Central memory CD8-positive, alpha-beta T cell (primary cell): ENCODE measurements around the gene NR1H4.
"Not testable (repeated sequence)": the region's sequence is repeated elsewhere in the genome, so short reads cannot be mapped to it uniquely, and the experiment has no call there.

ENCODE experiments used
- ATAC-seq: fragments of 150-1000 bp; cut with Tn5 transposase; replicated peaks from 2 replicates; pipeline ENCODE4 v1.10.0; 2022; ENCODE audit warnings: mild to moderate bottlenecking, moderate FRiP score, moderate number of reproducible peaks; ENCODE audit not compliant: poor library complexity, severe bottlenecking; ENCODE audit errors: extremely low read depth
- DNase-seq, 2 donors: peaks; one replicate each; pipeline ENCODE4 v3.0.0; 2021; ENCODE audit warnings: low spot score in 2 of 2
- H3K27ac Mint-ChIP-seq: one replicate; pipeline ENCODE4 v1.8.0; 2022; ENCODE audit warnings: low read depth, mild to moderate bottlenecking, moderate library complexity, mixed read lengths
- H3K27me3 Mint-ChIP-seq: one replicate; pipeline ENCODE4 v1.8.0; 2022; ENCODE audit warnings: mixed read lengths
- H3K36me3 Mint-ChIP-seq: one replicate; pipeline ENCODE4 v1.8.0; 2022; ENCODE audit warnings: mild to moderate bottlenecking, moderate library complexity, mixed read lengths; ENCODE audit not compliant: insufficient read depth
- H3K4me1 Mint-ChIP-seq: one replicate; pipeline ENCODE4 v1.8.0; 2022; ENCODE audit warnings: mixed read lengths
- H3K4me3 Mint-ChIP-seq: one replicate; pipeline ENCODE4 v1.8.0; 2022; ENCODE audit warnings: mild to moderate bottlenecking, moderate library complexity, mixed read lengths
- H3K9me3 Mint-ChIP-seq: one replicate; pipeline ENCODE4 v1.8.0; 2022; ENCODE audit warnings: mixed read lengths

NR1H4 gene

GRCh38 chr12:100498141-100498540, 24.5 kb downstream of the NR1H4 start:
- H3K36me3 Mint-ChIP-seq, result no peaks in the 10 kb centered on the region
- DNase-seq, result no peak
- peaks cover 4% of the 10 kb centered on the region for H3K9me3 Mint-ChIP-seq
- H3K4me1 Mint-ChIP-seq, result no peaks in the 10 kb centered on the region
- H3K4me3 Mint-ChIP-seq, result no peak overlapping the region
- peaks cover 15% of the 10 kb centered on the region for H3K27me3 Mint-ChIP-seq
- ATAC-seq, result no peak
- no peak overlapping the region for H3K27ac Mint-ChIP-seq

- DNase-seq (no peak), ATAC-seq (no peak)
- Mint-ChIP-seq H3K4me1 (no peaks in the 10 kb centered on the region), H3K27ac (no peak overlapping the region), H3K9me3 (peaks cover 4% of the 10 kb centered on the region), H3K36me3 (no peaks in the 10 kb centered on the region), H3K4me3 (no peak overlapping the region), H3K27me3 (peaks cover 15% of the 10 kb centered on the region)
Observed at GRCh38 chr12:100499416-100499815, 25.8 kb downstream of the NR1H4 start.

- not testable (repeated sequence) for H3K36me3 Mint-ChIP-seq, H3K9me3 Mint-ChIP-seq, H3K4me3 Mint-ChIP-seq, H3K4me1 Mint-ChIP-seq, ATAC-seq, H3K27ac Mint-ChIP-seq, DNase-seq, H3K27me3 Mint-ChIP-seq
Observed at GRCh38 chr12:100502718-100503117, 29.1 kb downstream of the NR1H4 start.

GRCh38 chr12:100503228-100503628, 29.6 kb downstream of the NR1H4 start:
- Mint-ChIP-seq H3K27me3 (no peaks in the 10 kb centered on the region), H3K36me3 (no peaks in the 10 kb centered on the region), H3K9me3 (peaks cover 4% of the 10 kb centered on the region), H3K4me1 (no peaks in the 10 kb centered on the region), H3K4me3 (no peak overlapping the region), H3K27ac (no peak overlapping the region)
- ATAC-seq (no peak), DNase-seq (no peak)

- Mint-ChIP-seq H3K4me3 (no peak overlapping the region), H3K27ac (no peak overlapping the region), H3K36me3 (no peaks in the 10 kb centered on the region), H3K4me1 (no peaks in the 10 kb centered on the region), H3K27me3 (no peaks in the 10 kb centered on the region), H3K9me3 (peaks cover 4% of the 10 kb centered on the region)
- DNase-seq, result no peak
- ATAC-seq, result no peak
Observed at GRCh38 chr12:100504804-100505203, 31.1 kb downstream of the NR1H4 start.

GRCh38 chr12:100508751-100509150, 35.1 kb downstream of the NR1H4 start:
- no peak for ATAC-seq
- no peaks in the 10 kb centered on the region for H3K36me3 Mint-ChIP-seq
- no peak for DNase-seq
- no peak overlapping the region for H3K27ac Mint-ChIP-seq
- H3K4me1 Mint-ChIP-seq, result no peaks in the 10 kb centered on the region
- no peaks in the 10 kb centered on the region for H3K9me3 Mint-ChIP-seq
- no peak overlapping the region for H3K4me3 Mint-ChIP-seq
- H3K27me3 Mint-ChIP-seq, result no peaks in the 10 kb centered on the region

- H3K27ac Mint-ChIP-seq, result no peak overlapping the region
- H3K36me3 Mint-ChIP-seq, result no peaks in the 10 kb centered on the region
- no peak for DNase-seq
- H3K27me3 Mint-ChIP-seq, result no peaks in the 10 kb centered on the region
- no peak overlapping the region for H3K4me3 Mint-ChIP-seq
- no peak for ATAC-seq
- H3K4me1 Mint-ChIP-seq, result no peaks in the 10 kb centered on the region
- peaks cover 7% of the 10 kb centered on the region for H3K9me3 Mint-ChIP-seq
Observed at GRCh38 chr12:100512692-100513091, 39.0 kb downstream of the NR1H4 start.

GRCh38 chr12:100515968-100516367, 42.3 kb downstream of the NR1H4 start:
- H3K27ac Mint-ChIP-seq, result no peak overlapping the region
- H3K4me1 Mint-ChIP-seq, result no peaks in the 10 kb centered on the region
- no peaks in the 10 kb centered on the region for H3K27me3 Mint-ChIP-seq
- H3K4me3 Mint-ChIP-seq, result no peak overlapping the region
- DNase-seq (no peak), ATAC-seq (no peak)
- no peaks in the 10 kb centered on the region for H3K36me3 Mint-ChIP-seq
- H3K9me3 Mint-ChIP-seq, result peaks cover 7% of the 10 kb centered on the region

- H3K4me3 Mint-ChIP-seq, result no peak overlapping the region
- no peaks in the 10 kb centered on the region for H3K36me3 Mint-ChIP-seq
- no peak overlapping the region for H3K27ac Mint-ChIP-seq
- DNase-seq (no peak), ATAC-seq (no peak)
- peaks cover 7% of the 10 kb centered on the region for H3K9me3 Mint-ChIP-seq
- H3K4me1 Mint-ChIP-seq, result no peaks in the 10 kb centered on the region
- peaks cover 9% of the 10 kb centered on the region for H3K27me3 Mint-ChIP-seq
Observed at GRCh38 chr12:100518376-100518775, 44.7 kb downstream of the NR1H4 start.

- Mint-ChIP-seq H3K27ac (no peak overlapping the region), H3K4me1 (no peaks in the 10 kb centered on the region), H3K9me3 (peaks cover 7% of the 10 kb centered on the region), H3K27me3 (peaks cover 23% of the 10 kb centered on the region), H3K4me3 (no peak overlapping the region), H3K36me3 (no peaks in the 10 kb centered on the region)
- no peak for ATAC-seq
- DNase-seq, result no peak
Observed at GRCh38 chr12:100520048-100520769, 46.5 kb downstream of the NR1H4 start.

- H3K4me3 Mint-ChIP-seq, result no peak overlapping the region
- no peaks in the 10 kb centered on the region for H3K4me1 Mint-ChIP-seq
- ATAC-seq, result no peak
- no peaks in the 10 kb centered on the region for H3K36me3 Mint-ChIP-seq
- peaks cover 4% of the 10 kb centered on the region for H3K9me3 Mint-ChIP-seq
- peaks cover 24% of the 10 kb centered on the region for H3K27me3 Mint-ChIP-seq
- H3K27ac Mint-ChIP-seq, result no peak overlapping the region
- DNase-seq, result no peak
Observed at GRCh38 chr12:100521958-100522357, 48.3 kb downstream of the NR1H4 start.

- Mint-ChIP-seq H3K27ac (no peak overlapping the region), H3K36me3 (no peaks in the 10 kb centered on the region), H3K4me1 (no peaks in the 10 kb centered on the region), H3K4me3 (no peak overlapping the region), H3K27me3 (peaks cover 25% of the 10 kb centered on the region), H3K9me3 (no peaks in the 10 kb centered on the region)
- ATAC-seq (no peak), DNase-seq (no peak)
Observed at GRCh38 chr12:100528034-100528433, 54.4 kb downstream of the NR1H4 start.

- Mint-ChIP-seq H3K36me3 (no peaks in the 10 kb centered on the region), H3K27ac (no peak overlapping the region), H3K27me3 (peaks cover 19% of the 10 kb centered on the region), H3K9me3 (no peaks in the 10 kb centered on the region), H3K4me3 (no peak overlapping the region), H3K4me1 (no peaks in the 10 kb centered on the region)
- ATAC-seq (no peak), DNase-seq (no peak)
Observed at GRCh38 chr12:100528471-100529127, 54.9 kb downstream of the NR1H4 start.
